ENCODE measurements around the gene ANGEL1. TPM values are rescaled to one million over a fixed set of nuclear protein-coding genes. Genes with fewer than 3 reads are reported as not detected.
A peak's percentile ranks its signal among the peaks of the same experiment; 100 is the strongest.

ANGEL1 gene
- total and polyA plus RNA-seq, 2 of the 8 experiments (the other 6 are each of a cell fraction or from before 2014, with no cell fraction given): 26.8 to 27.2 TPM

DNA sequence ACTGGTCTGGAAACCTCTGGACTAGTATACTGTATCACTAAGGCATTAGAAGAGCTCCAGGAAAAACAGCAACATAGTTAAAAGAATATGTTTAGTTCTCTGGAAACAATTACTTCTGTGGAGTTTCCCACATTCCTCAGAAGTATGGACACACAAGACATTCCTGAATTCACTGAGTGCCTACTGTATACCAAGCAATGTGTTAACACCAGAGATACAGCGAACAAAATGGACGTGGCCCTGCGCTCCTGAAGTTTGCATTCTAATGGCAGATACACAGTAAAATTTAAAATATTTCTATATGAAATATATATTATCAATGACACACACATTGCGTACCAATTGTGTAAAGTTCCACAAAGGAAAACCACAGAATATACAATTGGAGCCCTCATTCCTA is 1.1 kb downstream of the ANGEL1 start:
- ChIA-PET CTCF (ENCODE audit: partially characterized antibody) (interaction anchor here (0.6 to 7.0 kb wide), 11 partner anchors 8 to 648 kb away, joined by 3 to 52 read pairs (median 3); no protein-coding TSS in a partner anchor), POLR2A (ENCODE audit: partially characterized antibody) (interaction anchor here (1.0 to 2.5 kb wide), 5 partner anchors 8 to 53 kb away, joined by 3 to 11 read pairs (median 6); no protein-coding TSS in a partner anchor)
- Histone ChIP-seq H3K79me1 (ENCODE audit: low read depth, low read length) (no peaks in the 10 kb centered on the region), H3K4me2 (ENCODE audit: insufficient read depth in 1 of 2, low read depth in 2 of 2, low read length in 2 of 2) (peak overlapping the region; percentile 71 to 94), H3K27me3 (replicated peaks in 1 of 4; ENCODE audit: control insufficient read depth in 3 of 4, extremely low read depth in 1 of 4, insufficient read depth in 3 of 4, low read length in 3 of 4) (no peaks in the 10 kb centered on the region), H2BK120ac (replicated peaks; ENCODE audit: low read depth, low read length) (no peak overlapping the region), H2BK20ac (ENCODE audit: low read length) (no peak overlapping the region), H3K23me2 (ENCODE audit: low read depth, low read length) (peaks cover 5% of the 10 kb centered on the region; the same call in 1 of the 2 replicates), H3K4me3 (ENCODE audit: extremely low read depth in 1 of 4, insufficient read depth in 2 of 4, low read depth in 3 of 4, low read length in 4 of 4) (peak overlapping the region; percentile 74 to 82 (median 80); a peak in 7 of 8 replicates), H3K18ac (ENCODE audit: extremely low read depth, low read length) (no peak overlapping the region), H2BK12ac (ENCODE audit: low read depth, low read length) (no peak overlapping the region), H4K5ac (ENCODE audit: insufficient read length, low read depth, low read length) (no peak overlapping the region), H3K4ac (replicated peaks; ENCODE audit: insufficient read length, low read depth, low read length) (no peak overlapping the region), H2BK15ac (ENCODE audit: low read length) (no peak overlapping the region), H3K23ac (ENCODE audit: insufficient read length) (no peak overlapping the region), H4K91ac (replicated peaks; ENCODE audit: insufficient read length, low read length) (no peak overlapping the region), H4K8ac (ENCODE audit: extremely low read depth, insufficient read depth, low read length) (no peak overlapping the region), H2AK5ac (ENCODE audit: low read depth, low read length) (no peak overlapping the region), H2BK5ac (ENCODE audit: low read depth, low read length) (no peak overlapping the region), H3K9me3 (ENCODE audit: insufficient read depth in 2 of 2, low read depth in 1 of 2, low read length in 1 of 2) (no peaks in the 10 kb centered on the region), H2AFZ (ENCODE audit: low read length) (no peak overlapping the region), H3K56ac (replicated peaks; ENCODE audit: insufficient read length, low read depth, low read length) (no peak overlapping the region), H4K20me1 (replicated peaks in 1 of 2; ENCODE audit: control insufficient read depth in 1 of 2, insufficient read depth in 2 of 2, low read length in 2 of 2) (peaks cover 3 to 5% of the 10 kb centered on the region in 2 experiments), H3K36me3 (ENCODE audit: control insufficient read depth in 2 of 4, insufficient read depth in 4 of 4, low read length in 3 of 4) (peaks cover 10 to 25% (median 20%) of the 10 kb centered on the region in 4 experiments; a peak in 6 of 8 replicates), H3K4me1 (replicated peaks in 1 of 4; ENCODE audit: control insufficient read depth in 3 of 4, insufficient read depth in 4 of 4, low read length in 3 of 4) (peaks cover 2 to 9% (median 3%) of the 10 kb centered on the region in 4 experiments; a peak in 3 of 7 replicates), H3K14ac (ENCODE audit: insufficient read length) (no peak overlapping the region), H3K27ac (ENCODE audit: low read depth, low read length) (no peak overlapping the region), H3K79me2 (ENCODE audit: control insufficient read depth in 1 of 2, insufficient read depth in 2 of 2, low read length in 2 of 2) (peaks cover 0 to 20% of the 10 kb centered on the region in 2 experiments; a peak in 2 of 4 replicates), H3K9ac (replicated peaks in 1 of 4; ENCODE audit: extremely low read depth in 1 of 4, low read depth in 3 of 4, low read length in 3 of 4) (peak overlapping the region in 1 of 4 experiments; percentile 78; a peak in 1 of 7 replicates)
- 75% methylated on average over 4 of the region's 4 CpGs; no CpG with 5 or more reads in 1 of the 2 experiments for WGBS, 2 experiments (ENCODE audit: extremely low coverage in 1 of 2, insufficient coverage in 1 of 2, insufficient read length in 1 of 2, insufficient replicate concordance in 2 of 2, low coverage in 1 of 2, low lambda C conversion rate in 2 of 2, missing lambda C conversion rate in 1 of 2)
- FAIRE-seq (no peak), DNase-seq (ENCODE audit: low read depth in 1 of 2, low spot score in 2 of 2) (no peak)
- no peak for TF ChIP-seq POLR2AphosphoS5 (IDR thresholded peaks at IDR 0.05; ENCODE audit: low read depth, low read length)
- TF ChIP-seq, protein P1, sequence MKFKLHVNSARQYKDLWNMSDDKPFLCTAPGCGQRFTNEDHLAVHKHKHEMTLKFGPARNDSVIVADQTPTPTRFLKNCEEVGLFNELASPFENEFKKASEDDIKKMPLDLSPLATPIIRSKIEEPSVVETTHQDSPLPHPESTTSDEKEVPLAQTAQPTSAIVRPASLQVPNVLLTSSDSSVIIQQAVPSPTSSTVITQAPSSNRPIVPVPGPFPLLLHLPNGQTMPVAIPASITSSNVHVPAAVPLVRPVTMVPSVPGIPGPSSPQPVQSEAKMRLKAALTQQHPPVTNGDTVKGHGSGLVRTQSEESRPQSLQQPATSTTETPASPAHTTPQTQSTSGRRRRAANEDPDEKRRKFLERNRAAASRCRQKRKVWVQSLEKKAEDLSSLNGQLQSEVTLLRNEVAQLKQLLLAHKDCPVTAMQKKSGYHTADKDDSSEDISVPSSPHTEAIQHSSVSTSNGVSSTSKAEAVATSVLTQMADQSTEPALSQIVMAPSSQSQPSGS (IDR thresholded peaks at IDR 0.05; ENCODE audit: low read length): no peak
- no peak for TF ChIP-seq RFX5 (IDR thresholded peaks at IDR 0.05; ENCODE audit: borderline replicate concordance, low read depth, low read length)
- no peak for TF ChIP-seq TEAD4 (IDR thresholded peaks at IDR 0.05; ENCODE audit: low read depth, low read length)
- no peak for TF ChIP-seq HDAC2 (IDR thresholded peaks at IDR 0.05; ENCODE audit: borderline replicate concordance in 1 of 2, low read depth in 2 of 2, low read length in 2 of 2)
- TF ChIP-seq, protein P2, sequence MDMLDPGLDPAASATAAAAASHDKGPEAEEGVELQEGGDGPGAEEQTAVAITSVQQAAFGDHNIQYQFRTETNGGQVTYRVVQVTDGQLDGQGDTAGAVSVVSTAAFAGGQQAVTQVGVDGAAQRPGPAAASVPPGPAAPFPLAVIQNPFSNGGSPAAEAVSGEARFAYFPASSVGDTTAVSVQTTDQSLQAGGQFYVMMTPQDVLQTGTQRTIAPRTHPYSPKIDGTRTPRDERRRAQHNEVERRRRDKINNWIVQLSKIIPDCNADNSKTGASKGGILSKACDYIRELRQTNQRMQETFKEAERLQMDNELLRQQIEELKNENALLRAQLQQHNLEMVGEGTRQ (IDR thresholded peaks at IDR 0.05; ENCODE audit: low read length): no peak
- no peak for TF ChIP-seq SIN3A (conservative IDR thresholded peaks at IDR 0.05 in 1 of 2, IDR thresholded peaks at IDR 0.05 in 1 of 2; ENCODE audit: low read depth in 1 of 2, low read length in 2 of 2)

All from H1 (cell line).